ENCODE measurements around the gene TSHZ3. TPM values are rescaled to one million over a fixed set of nuclear protein-coding genes. Genes with fewer than 3 reads are reported as not detected.

Gene TSHZ3
- total RNA-seq, 1 experiment from 2014 or later, result 0.05 TPM

- H3K9me2 ChIP-seq (ENCODE audit: insufficient read depth), result no peaks in the 10 kb centered on the region
- ATAC-seq (no peak), DNase-seq (ENCODE audit: low read depth, low spot score) (no peak)
- CTCF ChIA-PET, result no interaction called here
- H3K27me3 ChIP-seq (ENCODE audit: insufficient read depth, low read length), result no peaks in the 10 kb centered on the region
- no peak overlapping the region for H2AFZ ChIP-seq (ENCODE audit: low read depth, low read length, poor library complexity, severe bottlenecking)
- no peak for TF ChIP-seq FOSL1 (IDR thresholded peaks at IDR 0.05; ENCODE audit: low read depth)
- TF ChIP-seq SP1 (IDR thresholded peaks at IDR 0.05; ENCODE audit: low read depth), result no peak
- TF ChIP-seq SIN3A (IDR thresholded peaks at IDR 0.05; ENCODE audit: low read depth), result no peak
- no peak for TF ChIP-seq ELF1 (IDR thresholded peaks at IDR 0.05; ENCODE audit: borderline replicate concordance, low read depth)
- no peak for TF ChIP-seq ZFX (IDR thresholded peaks at IDR 0.05)
- TF ChIP-seq CEBPB (IDR thresholded peaks at IDR 0.05; ENCODE audit: low read depth), result no peak
- TF ChIP-seq ZNF274 (IDR thresholded peaks at IDR 0.05; ENCODE audit: low read depth, low read length), result no peak
- TF ChIP-seq EZH2phosphoT487 (IDR thresholded peaks at IDR 0.05; ENCODE audit: borderline replicate concordance), result no peak
- no peak for TF ChIP-seq CTCF (IDR thresholded peaks at IDR 0.05 in 2 of 3, conservative IDR thresholded peaks at IDR 0.05 in 1 of 3; ENCODE audit: borderline replicate concordance in 1 of 3, insufficient read depth in 1 of 3, low read depth in 2 of 3, low read length in 2 of 3)
- no peak for TF ChIP-seq ATF3 (IDR thresholded peaks at IDR 0.05)
- TF ChIP-seq ZBTB33 (IDR thresholded peaks at IDR 0.05; ENCODE audit: extremely low read depth, insufficient replicate concordance, low read length), result no peak
- TF ChIP-seq JUND (IDR thresholded peaks at IDR 0.05), result no peak
- TF ChIP-seq RAD21 (IDR thresholded peaks at IDR 0.05; ENCODE audit: low read depth), result no peak
- TF ChIP-seq SRF (IDR thresholded peaks at IDR 0.05; ENCODE audit: low read depth), result no peak
- no peak for TF ChIP-seq POLR2AphosphoS5 (IDR thresholded peaks at IDR 0.05; ENCODE audit: low read depth, low read length)
- TF ChIP-seq EGR1 (IDR thresholded peaks at IDR 0.05; ENCODE audit: low read depth), result no peak
- no peak for TF ChIP-seq TCF7L2 (IDR thresholded peaks at IDR 0.05; ENCODE audit: borderline replicate concordance, extremely low read depth, insufficient read depth, insufficient read length)
- TF ChIP-seq REST (IDR thresholded peaks at IDR 0.05; ENCODE audit: low read depth), result no peak
- H3K36me3 ChIP-seq (ENCODE audit: control insufficient read depth in 1 of 2, insufficient read depth in 2 of 2, low read length in 2 of 2), result no peaks in the 10 kb centered on the region
- no peaks in the 10 kb centered on the region for H3K79me2 ChIP-seq (ENCODE audit: insufficient read depth, low read length)
- intact Hi-C loops (cut with micrococcal nuclease), result no loop called here
- no peaks in the 10 kb centered on the region for H4K20me1 ChIP-seq (ENCODE audit: insufficient read depth)
- H3K27ac ChIP-seq (ENCODE audit: low read depth, low read length), result no peak overlapping the region
- no TSS peak for BruUV-seq (replicated peaks)
- POLR2A ChIA-PET, result no interaction called here
- H3K4me2 ChIP-seq (ENCODE audit: low read length), result no peak overlapping the region
- peaks cover 9 to 26% of the 10 kb centered on the region in 2 experiments; a peak in 3 of 4 replicates for H3K9me3 ChIP-seq (ENCODE audit: control insufficient read depth in 1 of 2, insufficient read depth in 1 of 2, low read depth in 1 of 2, low read length in 2 of 2)
- no peaks in the 10 kb centered on the region for H3K4me1 ChIP-seq (ENCODE audit: control insufficient read depth in 1 of 2, insufficient read depth in 2 of 2, low read length in 2 of 2)
- RAD21 ChIA-PET (ENCODE audit: low non-redundant PET in 1 of 2, low total read pairs in 2 of 2, uncharacterized antibody in 2 of 2, unreplicated experiment in 2 of 2), result no interaction called here
- no peak overlapping the region for H3K4me3 ChIP-seq (replicated peaks in 1 of 2; ENCODE audit: low read depth in 1 of 2, low read length in 2 of 2)
- no peak overlapping the region for H3K9ac ChIP-seq (ENCODE audit: low read length)
Observed at GRCh38 chr19:31318790-31319425, 30.3 kb downstream of the TSHZ3 start.

Data from HCT116 (cell line).